ENCODE results near the gene LOXL3. TPM values are rescaled to one million over a fixed set of nuclear protein-coding genes. Genes with fewer than 3 reads are reported as not detected.

The LOXL3 gene
- total and polyA plus RNA-seq, 2 of the 8 experiments (the other 6 are each of a cell fraction or from before 2014, with no cell fraction given): 22.4 to 27.2 TPM

DNA sequence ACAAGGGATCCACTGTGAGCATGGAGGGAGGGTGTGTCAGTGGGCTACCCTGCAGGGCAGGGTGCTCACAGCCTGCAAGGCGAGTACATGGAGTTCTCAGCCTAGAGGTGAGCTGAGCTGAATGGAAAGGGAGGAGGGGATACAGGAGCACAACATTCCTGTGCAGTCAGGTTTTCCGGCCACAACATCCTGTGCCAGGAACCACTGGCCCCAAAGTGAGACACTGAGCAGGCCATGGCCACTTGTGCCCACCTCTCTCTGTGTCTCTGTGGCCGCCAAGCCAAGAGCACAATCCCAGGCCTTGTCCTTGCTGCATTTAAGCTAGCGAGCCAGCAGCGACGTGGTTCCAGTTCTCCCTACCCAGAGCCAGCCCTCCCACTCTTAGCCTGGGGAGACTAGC lies 6.8 kb upstream of the LOXL3 start:
- Histone ChIP-seq H2AFZ (ENCODE audit: low read length) (no peak overlapping the region), H2BK5ac (ENCODE audit: low read depth, low read length) (no peak overlapping the region), H3K27me3 (replicated peaks in 1 of 4; ENCODE audit: control insufficient read depth in 3 of 4, extremely low read depth in 1 of 4, insufficient read depth in 3 of 4, low read length in 3 of 4) (peaks cover 0 to 21% (median 16%) of the 10 kb centered on the region in 4 experiments; a peak in 6 of 7 replicates)

More for the DNA sequence above, 6.8 kb upstream of the LOXL3 start:
- no peak overlapping the region for H4K91ac ChIP-seq (replicated peaks; ENCODE audit: insufficient read length, low read length)
- H4K5ac ChIP-seq (ENCODE audit: insufficient read length, low read depth, low read length): no peak overlapping the region
- no peak overlapping the region for H3K4ac ChIP-seq (replicated peaks; ENCODE audit: insufficient read length, low read depth, low read length)
- CTCF ChIA-PET (ENCODE audit: partially characterized antibody): interaction anchor here (0.6 to 7.5 kb wide), 5 partner anchors 11 to 732 kb away, joined by 3 to 56 read pairs (median 7); partner anchors contain the start of gene STAMBP
- no peaks in the 10 kb centered on the region for H3K79me1 ChIP-seq (ENCODE audit: low read depth, low read length)
- H3K14ac ChIP-seq (ENCODE audit: insufficient read length): no peak overlapping the region
- H3K4me2 ChIP-seq (ENCODE audit: insufficient read depth in 1 of 2, low read depth in 2 of 2, low read length in 2 of 2): peak overlapping the region; percentile 8 to 15; a peak in 2 of 4 replicates
- no peak overlapping the region for H3K4me3 ChIP-seq (ENCODE audit: extremely low read depth in 1 of 4, insufficient read depth in 2 of 4, low read depth in 3 of 4, low read length in 4 of 4)
- no peaks in the 10 kb centered on the region for H3K23me2 ChIP-seq (ENCODE audit: low read depth, low read length)
- H3K9me3 ChIP-seq (ENCODE audit: insufficient read depth in 2 of 2, low read depth in 1 of 2, low read length in 1 of 2): no peaks in the 10 kb centered on the region
- H4K8ac ChIP-seq (ENCODE audit: extremely low read depth, insufficient read depth, low read length): no peak overlapping the region
- DNase-seq (ENCODE audit: low read depth in 1 of 2, low spot score in 2 of 2) (no peak), FAIRE-seq (no peak)
- H2BK120ac ChIP-seq (replicated peaks; ENCODE audit: low read depth, low read length): no peak overlapping the region
- no peak overlapping the region for H3K56ac ChIP-seq (replicated peaks; ENCODE audit: insufficient read length, low read depth, low read length)
- POLR2A ChIA-PET (ENCODE audit: partially characterized antibody): interaction anchor here (1.0 to 1.5 kb wide), 2 partner anchors 17 to 120 kb away, joined by 3 read pairs; no protein-coding TSS in a partner anchor
- H3K36me3 ChIP-seq (ENCODE audit: control insufficient read depth in 2 of 4, insufficient read depth in 4 of 4, low read length in 3 of 4): no peaks in the 10 kb centered on the region; a peak in 1 of 8 replicates
- peak overlapping the region; percentile 71; the same call in 1 of the 2 replicates for H3K18ac ChIP-seq (ENCODE audit: extremely low read depth, low read length)
- H2AK5ac ChIP-seq (ENCODE audit: low read depth, low read length): peak overlapping the region; percentile 86; the same call in 1 of the 2 replicates
- H3K79me2 ChIP-seq (ENCODE audit: control insufficient read depth in 1 of 2, insufficient read depth in 2 of 2, low read length in 2 of 2): no peaks in the 10 kb centered on the region
- no peak overlapping the region for H3K9ac ChIP-seq (replicated peaks in 1 of 4; ENCODE audit: extremely low read depth in 1 of 4, low read depth in 3 of 4, low read length in 3 of 4)
- 0 out of 2 replicates have a peak overlapping the region, but pooled peaks have one; percentile 23 for H2BK12ac ChIP-seq (ENCODE audit: low read depth, low read length)
- peak overlapping the region; percentile 72; the same call in 1 of the 2 replicates for H2BK15ac ChIP-seq (ENCODE audit: low read length)
- no peak overlapping the region for H3K23ac ChIP-seq (ENCODE audit: insufficient read length)
- 72% methylated on average over 6 of the region's 6 CpGs; no CpG with 5 or more reads in 1 of the 2 experiments for WGBS, 2 experiments (ENCODE audit: extremely low coverage in 1 of 2, insufficient coverage in 1 of 2, insufficient read length in 1 of 2, insufficient replicate concordance in 2 of 2, low coverage in 1 of 2, low lambda C conversion rate in 2 of 2, missing lambda C conversion rate in 1 of 2)
- H3K27ac ChIP-seq (ENCODE audit: low read depth, low read length): no peak overlapping the region
- peaks cover 0 to 6% (median 4%) of the 10 kb centered on the region in 4 experiments; a peak in 6 of 7 replicates for H3K4me1 ChIP-seq (replicated peaks in 1 of 4; ENCODE audit: control insufficient read depth in 3 of 4, insufficient read depth in 4 of 4, low read length in 3 of 4)
- peaks cover 0 to 4% of the 10 kb centered on the region in 2 experiments for H4K20me1 ChIP-seq (replicated peaks in 1 of 2; ENCODE audit: control insufficient read depth in 1 of 2, insufficient read depth in 2 of 2, low read length in 2 of 2)
- TF ChIP-seq EGR1 (IDR thresholded peaks at IDR 0.05; ENCODE audit: borderline replicate concordance, low read depth, low read length) (no peak), YY1 (IDR thresholded peaks at IDR 0.05; ENCODE audit: low read depth, low read length) (no peak), KDM1A (IDR thresholded peaks at IDR 0.05; ENCODE audit: borderline replicate concordance, low read length) (no peak), POU5F1 (IDR thresholded peaks at IDR 0.05; ENCODE audit: low read depth, low read length) (no peak), NANOG (IDR thresholded peaks at IDR 0.05; ENCODE audit: insufficient read depth, low read depth, low read length, poor library complexity, severe bottlenecking) (no peak), SUZ12 (IDR thresholded peaks at IDR 0.05; ENCODE audit: low read length) (no peak), ASH2L (IDR thresholded peaks at IDR 0.05; ENCODE audit: low read length) (no peak)
- TF ChIP-seq, protein P1, sequence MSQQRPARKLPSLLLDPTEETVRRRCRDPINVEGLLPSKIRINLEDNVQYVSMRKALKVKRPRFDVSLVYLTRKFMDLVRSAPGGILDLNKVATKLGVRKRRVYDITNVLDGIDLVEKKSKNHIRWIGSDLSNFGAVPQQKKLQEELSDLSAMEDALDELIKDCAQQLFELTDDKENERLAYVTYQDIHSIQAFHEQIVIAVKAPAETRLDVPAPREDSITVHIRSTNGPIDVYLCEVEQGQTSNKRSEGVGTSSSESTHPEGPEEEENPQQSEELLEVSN (IDR thresholded peaks at IDR 0.05): no peak
- TF ChIP-seq, protein P2, sequence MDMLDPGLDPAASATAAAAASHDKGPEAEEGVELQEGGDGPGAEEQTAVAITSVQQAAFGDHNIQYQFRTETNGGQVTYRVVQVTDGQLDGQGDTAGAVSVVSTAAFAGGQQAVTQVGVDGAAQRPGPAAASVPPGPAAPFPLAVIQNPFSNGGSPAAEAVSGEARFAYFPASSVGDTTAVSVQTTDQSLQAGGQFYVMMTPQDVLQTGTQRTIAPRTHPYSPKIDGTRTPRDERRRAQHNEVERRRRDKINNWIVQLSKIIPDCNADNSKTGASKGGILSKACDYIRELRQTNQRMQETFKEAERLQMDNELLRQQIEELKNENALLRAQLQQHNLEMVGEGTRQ (IDR thresholded peaks at IDR 0.05; ENCODE audit: low read length): no peak
- H2BK20ac ChIP-seq (ENCODE audit: low read length): 0 out of 2 replicates have a peak overlapping the region, but pooled peaks have one; percentile 32
